Fibroblast of mammary gland (primary cell): Measurements from ENCODE around the gene EPS8L1.
"Not testable (repeated sequence)": the region's sequence is repeated elsewhere in the genome, so short reads cannot be mapped to it uniquely, and the experiment has no call there.

ENCODE experiments used
- DNase-seq: peaks from one replicate; pipeline ENCODE4 v3.0.0-alpha.2; 2010; ENCODE audit warnings: low read depth
- H3K4me3 ChIP-seq: 2 replicates; pipeline ENCODE4 v1.5.1; 2011; ENCODE audit warnings: low read depth, mild to moderate bottlenecking, low read length, moderate library complexity; ENCODE audit not compliant: control insufficient read depth
- TF ChIP-seq, protein P1 (sequence below): conservative IDR thresholded peaks from 2 replicates; pipeline ENCODE4 v1.5.1; 2011; ENCODE audit warnings: low read depth, low read length, inconsistent platforms; ENCODE audit not compliant: control insufficient read depth, insufficient read depth

The EPS8L1 gene

DNA sequence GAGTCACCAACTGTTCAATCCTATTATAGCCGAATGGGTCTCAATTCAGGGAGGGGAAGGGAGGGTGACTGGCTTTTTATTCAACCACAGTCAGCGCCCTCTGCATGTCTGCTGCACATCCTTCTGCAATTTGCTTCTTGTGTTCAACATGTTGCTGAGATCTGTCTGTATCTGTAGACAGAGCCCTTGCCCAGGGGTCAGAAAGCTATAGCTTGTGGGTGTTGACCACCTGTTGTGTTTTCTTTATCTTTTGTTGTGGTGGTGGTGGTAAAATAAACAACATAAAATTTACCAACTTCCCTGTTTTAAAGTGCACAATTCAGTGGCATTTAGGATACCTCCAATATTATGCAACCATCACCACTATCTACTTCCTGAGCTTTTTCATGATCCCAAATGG is 29.6 kb downstream of the EPS8L1 start:
- DNase-seq = no peak
- no peak overlapping the region for H3K4me3 ChIP-seq
- TF ChIP-seq, protein P1, sequence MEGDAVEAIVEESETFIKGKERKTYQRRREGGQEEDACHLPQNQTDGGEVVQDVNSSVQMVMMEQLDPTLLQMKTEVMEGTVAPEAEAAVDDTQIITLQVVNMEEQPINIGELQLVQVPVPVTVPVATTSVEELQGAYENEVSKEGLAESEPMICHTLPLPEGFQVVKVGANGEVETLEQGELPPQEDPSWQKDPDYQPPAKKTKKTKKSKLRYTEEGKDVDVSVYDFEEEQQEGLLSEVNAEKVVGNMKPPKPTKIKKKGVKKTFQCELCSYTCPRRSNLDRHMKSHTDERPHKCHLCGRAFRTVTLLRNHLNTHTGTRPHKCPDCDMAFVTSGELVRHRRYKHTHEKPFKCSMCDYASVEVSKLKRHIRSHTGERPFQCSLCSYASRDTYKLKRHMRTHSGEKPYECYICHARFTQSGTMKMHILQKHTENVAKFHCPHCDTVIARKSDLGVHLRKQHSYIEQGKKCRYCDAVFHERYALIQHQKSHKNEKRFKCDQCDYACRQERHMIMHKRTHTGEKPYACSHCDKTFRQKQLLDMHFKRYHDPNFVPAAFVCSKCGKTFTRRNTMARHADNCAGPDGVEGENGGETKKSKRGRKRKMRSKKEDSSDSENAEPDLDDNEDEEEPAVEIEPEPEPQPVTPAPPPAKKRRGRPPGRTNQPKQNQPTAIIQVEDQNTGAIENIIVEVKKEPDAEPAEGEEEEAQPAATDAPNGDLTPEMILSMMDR = no peak

DNA sequence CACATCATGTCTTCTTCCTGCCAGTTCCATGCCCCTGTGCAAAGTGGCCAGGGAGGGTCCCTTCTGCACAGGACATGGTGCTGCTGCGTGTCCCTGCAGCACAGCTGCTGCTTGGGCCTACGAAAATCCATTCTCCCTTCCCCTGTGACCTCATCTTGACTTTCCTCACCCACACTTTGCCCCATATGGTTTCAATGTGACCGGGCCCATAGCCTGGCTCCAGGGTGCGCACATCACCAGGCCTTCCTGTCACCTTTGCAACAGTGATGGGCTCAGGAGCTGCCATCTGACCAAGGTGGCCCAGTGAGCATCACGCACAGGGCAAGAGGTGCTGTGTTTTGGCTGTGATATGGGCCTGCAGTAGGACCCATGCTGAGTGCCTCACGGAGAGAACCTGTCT is 30.9 kb downstream of the EPS8L1 start:
- DNase-seq = no peak
- no peak overlapping the region for H3K4me3 ChIP-seq
- TF ChIP-seq, protein P1 = no peak

DNA sequence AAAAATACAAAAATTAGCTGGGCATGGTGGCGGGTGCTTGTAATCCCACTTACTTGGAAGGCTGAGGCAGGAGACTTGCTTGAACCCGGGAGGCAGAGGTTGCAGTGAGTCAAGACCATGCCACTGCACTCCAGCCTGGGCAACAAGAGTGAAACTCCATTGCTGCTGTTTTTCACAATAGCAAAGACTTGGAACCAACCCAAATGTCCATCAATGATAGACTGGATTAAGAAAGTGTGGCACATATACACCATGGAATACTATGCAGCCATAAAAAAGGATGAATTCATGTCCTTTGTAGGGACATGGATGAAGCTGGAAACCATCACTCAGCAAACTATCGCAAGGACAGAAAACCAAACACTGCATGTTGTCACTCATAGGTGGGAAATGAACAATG is 31.6 kb downstream of the EPS8L1 start:
- DNase-seq, H3K4me3 ChIP-seq: not testable (repeated sequence)

DNA sequence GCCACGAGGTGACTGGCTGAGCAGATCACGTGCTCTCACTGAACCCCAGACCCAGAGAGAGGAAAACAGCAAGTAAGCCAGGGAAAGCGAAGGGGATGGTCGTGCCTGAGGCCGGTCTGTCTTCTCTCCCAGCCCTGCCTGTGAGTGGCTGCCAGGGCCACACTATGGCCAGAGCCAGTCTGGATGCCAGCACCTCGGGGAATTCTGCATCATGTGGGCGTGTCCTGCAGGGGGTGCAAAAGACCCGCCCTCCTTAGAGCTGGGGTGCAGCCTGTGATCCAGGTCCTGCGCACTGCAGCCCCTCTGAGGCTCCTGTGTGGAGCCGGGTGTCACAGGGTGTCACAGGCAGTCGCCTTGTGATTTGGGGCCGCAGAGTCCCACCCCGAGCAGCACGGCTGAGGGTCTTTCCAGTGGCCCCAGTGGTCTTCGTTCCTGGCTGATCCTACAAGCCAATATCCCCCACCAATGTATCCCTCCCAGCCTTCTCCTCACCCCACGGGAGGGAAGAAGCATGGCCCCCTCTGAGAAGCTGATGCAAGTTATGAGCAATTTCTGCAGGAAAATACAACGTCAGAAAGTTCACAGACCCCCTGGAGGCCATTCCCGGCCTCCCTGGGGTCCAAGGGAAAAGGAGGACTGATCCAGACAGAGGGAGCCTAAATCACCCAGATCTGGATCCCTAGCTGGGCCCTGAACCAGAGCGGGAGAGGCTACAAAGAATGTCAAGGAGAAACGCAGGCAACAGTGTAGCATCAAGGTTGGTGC is 34.0 kb downstream of the EPS8L1 start:
- H3K4me3 ChIP-seq = no peak overlapping the region
- TF ChIP-seq, protein P1 = no peak
- no peak for DNase-seq

DNA sequence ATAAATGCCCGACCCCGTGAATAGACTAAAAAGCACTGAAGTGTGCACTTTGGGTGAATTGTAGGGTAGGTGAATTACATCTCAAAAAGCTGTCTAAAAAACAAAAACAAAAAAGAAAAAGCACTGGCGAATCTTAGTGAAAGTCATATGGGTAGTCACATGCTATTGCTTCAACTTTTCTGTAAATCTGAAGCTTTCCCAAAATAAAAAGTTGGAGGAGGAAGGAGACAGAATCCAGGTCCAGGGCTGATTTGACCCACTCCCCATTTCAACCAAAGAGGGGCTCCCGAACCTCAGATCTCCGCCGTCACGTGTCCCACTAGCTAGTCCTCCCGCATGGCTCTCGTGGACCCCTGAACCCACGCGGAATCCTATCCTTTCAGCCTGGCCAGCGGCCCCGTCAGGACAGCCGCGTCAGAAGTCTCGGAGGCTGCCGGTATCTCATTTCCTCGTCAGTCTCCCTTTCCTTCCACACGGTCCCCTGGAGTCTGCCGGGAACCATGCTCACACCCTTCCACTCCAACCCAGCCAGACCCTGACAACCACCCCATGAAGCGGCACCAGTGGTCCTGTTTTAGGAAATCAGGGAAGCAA is 35.7 kb downstream of the EPS8L1 start:
- no peak overlapping the region for H3K4me3 ChIP-seq
- TF ChIP-seq, protein P1 = no peak
- DNase-seq = no peak

DNA sequence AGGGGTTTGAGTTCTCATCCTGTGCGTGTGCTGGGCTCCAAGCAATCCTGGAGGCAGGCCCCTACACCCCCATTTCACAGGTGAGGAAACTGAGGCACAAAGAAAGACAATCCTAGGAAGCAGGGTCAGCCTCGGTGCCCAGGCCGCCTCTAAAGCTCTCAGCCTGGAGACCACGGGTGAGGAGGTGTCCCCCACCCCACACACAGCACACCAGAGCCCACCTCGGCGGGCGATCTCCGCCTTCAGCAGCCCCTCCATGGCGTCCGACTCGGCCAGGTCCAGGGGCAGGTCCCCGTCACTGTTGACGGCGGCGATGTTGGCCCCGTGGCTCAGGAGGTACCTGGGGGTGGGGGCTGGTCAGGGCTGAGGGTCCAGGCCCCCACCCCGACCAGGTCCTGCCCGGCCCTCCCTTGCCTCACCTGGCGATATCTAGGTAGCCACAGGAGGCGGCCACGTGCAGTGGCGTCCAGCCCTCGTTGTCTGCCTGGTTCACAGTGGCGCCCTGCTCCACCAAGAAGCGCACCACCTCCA is 36.6 kb downstream of the EPS8L1 start:
- TF ChIP-seq, protein P1 = no peak
- no peak for DNase-seq
- H3K4me3 ChIP-seq = no peak overlapping the region

DNA sequence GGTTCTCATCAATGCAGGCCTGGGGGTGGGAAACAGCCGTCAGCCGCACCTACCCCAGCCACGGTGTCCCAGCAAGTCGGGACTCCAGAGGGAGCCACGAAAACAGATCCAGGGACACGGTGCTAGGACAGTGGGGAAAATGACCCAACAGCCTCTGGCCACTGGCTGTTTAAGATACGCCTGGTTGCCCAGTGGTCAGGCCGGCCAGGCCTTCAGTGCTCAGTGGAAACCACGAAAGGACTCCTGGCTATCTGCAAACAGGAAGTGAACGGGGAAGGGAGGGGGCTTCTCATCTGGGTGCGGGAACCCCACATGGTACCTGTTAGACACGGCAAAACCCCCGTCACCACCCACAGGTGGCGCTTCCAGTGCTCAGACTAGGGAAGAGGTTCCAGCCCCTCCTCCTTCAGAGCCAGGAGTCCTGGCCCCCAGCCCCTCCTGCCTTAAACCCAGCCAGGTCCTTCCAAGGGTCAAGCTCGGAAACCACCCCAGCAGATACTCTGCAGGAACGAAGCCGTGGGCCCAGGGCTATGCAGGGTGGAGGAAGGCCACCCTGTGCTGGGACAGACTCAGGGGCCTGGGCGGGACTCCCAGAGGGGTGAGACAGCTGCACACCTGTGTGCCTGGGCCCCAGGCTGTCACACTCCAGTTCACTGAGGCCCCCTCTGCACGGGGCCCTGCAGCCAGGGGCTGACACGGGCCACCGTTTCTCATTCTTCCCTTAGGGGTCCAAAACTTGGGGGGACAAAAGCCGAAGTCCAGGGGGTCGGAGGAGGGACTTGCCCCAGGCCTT is 37.3 kb downstream of the EPS8L1 start:
- DNase-seq = no peak
- no peak overlapping the region for H3K4me3 ChIP-seq
- TF ChIP-seq, protein P1 = no peak
